AG20443 (cell line): ENCODE data around the gene MEIS1.
A peak's percentile ranks its signal among the peaks of the same experiment; 100 is the strongest.

Experiments used
- DNase-seq: peaks from one replicate; pipeline ENCODE4 v3.0.0; 2012; ENCODE audit warnings: low spot score, mixed read lengths

The MEIS1 gene

DNA sequence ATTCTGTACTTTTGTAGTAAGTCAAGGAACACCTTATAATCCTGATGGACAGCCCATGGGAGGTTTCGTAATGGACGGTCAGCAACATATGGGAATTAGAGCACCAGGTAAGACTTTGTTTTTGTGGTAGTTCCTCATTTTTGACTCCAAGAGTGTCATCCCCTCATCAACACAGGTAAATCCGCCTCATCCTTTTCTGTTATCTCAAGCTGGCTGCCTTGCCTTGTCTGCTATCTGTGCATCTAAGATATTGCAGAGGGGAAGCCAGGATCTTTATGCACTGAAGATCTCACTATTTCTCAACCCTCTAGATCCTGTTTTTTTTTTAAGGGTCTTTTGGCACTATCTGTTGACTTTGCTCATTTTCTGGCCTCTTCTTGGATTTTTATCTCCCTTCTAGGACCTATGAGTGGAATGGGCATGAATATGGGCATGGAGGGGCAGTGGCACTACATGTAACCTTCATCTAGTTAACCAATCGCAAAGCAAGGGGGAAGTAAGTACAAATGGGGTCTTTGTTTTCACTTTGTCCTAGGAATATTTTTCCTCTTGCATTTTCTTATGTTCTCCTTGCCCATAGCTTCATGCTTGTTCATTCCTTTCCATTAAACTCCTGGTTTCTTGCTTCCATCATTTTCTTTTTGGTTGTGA lies 133.8 kb downstream of the MEIS1 start:
- no peak for DNase-seq

DNA sequence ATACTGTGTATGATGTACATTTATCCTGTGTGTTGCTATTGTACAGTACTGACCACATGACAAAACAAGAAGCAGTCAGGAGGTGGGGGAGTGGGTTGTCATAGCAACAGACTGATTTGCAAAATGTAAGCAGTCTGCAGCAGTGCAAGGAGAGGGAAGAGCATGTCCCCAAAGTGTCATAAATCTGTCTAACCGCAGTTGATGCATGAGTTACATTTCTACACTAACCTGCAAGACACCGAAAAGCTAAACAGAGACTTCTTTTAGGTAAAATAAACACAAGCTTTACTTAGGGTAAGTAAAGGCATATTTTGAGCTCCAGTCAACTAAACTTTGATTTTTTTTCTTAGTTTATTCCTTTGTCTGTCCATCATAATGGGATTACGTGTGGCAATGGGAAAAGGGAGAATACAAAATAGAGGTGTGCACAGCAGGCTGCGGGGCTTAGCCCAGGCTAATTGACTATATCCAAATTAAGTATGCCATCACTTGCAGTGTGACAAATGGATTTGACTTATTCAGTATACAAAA lies 134.5 kb downstream of the MEIS1 start:
- DNase-seq, result no peak

DNA sequence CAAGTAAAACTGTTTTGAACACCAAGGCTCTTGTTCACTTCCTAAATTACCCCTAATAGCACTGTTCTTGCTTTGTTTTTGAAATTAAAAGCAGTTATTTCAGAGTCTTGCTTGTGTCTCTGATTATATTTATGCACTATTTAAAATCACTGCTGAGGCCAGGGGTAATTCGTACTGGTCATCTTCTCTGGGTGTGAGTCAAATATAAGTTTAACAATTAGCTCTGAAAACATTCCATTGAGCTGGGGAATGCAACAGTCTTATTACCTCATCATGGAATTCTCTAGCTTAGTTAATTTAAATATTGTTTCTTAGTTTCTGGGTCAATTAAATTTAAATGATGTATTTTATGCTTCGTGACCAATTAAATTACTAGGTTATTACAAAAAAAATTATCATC lies 135.0 kb downstream of the MEIS1 start:
- no peak for DNase-seq

DNA sequence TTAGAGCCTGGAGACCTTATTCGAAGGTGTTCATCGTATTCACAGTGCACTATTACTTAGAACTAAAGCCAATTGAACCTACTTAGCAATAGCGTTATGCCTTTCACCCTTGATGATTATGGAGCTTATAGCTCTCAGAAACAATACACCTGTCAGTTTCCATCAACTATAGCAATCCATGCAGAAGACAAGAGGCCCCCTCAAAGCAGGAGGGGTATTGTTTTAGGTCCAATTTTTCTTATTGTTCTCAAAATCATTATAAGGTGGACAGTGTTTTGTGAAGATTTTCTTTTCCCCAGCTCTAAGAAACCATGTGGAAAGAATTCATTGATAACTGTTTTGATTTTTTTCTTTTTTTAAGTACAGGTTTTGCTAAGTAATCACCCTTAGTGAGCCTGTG lies 135.5 kb downstream of the MEIS1 start:
- no peak for DNase-seq

DNA sequence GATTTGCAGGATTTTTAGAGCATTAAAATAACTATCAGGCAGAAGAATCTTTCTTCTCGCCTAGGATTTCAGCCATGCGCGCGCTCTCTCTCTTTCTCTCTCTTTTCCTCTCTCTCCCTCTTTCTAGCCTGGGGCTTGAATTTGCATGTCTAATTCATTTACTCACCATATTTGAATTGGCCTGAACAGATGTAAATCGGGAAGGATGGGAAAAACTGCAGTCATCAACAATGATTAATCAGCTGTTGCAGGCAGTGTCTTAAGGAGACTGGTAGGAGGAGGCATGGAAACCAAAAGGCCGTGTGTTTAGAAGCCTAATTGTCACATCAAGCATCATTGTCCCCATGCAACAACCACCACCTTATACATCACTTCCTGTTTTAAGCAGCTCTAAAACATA lies 137.0 kb downstream of the MEIS1 start:
- no peak for DNase-seq

DNA sequence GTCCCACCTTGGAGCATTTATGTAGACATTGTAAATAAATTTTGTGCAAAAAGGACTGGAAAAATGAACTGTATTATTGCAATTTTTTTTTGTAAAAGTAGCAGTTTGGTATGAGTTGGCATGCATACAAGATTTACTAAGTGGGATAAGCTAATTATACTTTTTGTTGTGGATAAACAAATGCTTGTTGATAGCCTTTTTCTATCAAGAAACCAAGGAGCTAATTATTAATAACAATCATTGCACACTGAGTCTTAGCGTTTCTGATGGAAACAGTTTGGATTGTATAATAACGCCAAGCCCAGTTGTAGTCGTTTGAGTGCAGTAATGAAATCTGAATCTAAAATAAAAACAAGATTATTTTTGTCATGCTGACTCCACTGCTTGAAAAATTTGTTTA lies 137.5 kb downstream of the MEIS1 start:
- DNase-seq, result no peak

DNA sequence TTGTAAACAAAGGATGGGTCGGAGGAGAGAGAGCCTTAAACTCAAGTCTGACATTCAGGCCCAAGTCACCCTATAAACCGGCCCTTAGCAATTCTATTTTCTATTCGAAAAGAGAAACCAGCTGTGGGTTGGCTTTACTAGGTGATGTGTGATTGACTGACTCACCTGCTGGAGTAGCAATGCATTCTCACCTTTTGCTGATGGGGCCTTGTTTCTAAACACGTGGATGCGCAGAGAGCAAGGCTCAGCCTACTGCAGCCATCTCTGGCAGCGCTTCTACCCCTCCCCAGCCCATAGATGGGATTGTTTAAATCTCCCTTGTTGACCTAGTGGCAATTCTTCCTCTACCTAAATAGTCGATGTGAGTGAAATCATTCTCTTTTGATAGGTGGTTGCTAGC lies 138.5 kb downstream of the MEIS1 start:
- no peak for DNase-seq

DNA sequence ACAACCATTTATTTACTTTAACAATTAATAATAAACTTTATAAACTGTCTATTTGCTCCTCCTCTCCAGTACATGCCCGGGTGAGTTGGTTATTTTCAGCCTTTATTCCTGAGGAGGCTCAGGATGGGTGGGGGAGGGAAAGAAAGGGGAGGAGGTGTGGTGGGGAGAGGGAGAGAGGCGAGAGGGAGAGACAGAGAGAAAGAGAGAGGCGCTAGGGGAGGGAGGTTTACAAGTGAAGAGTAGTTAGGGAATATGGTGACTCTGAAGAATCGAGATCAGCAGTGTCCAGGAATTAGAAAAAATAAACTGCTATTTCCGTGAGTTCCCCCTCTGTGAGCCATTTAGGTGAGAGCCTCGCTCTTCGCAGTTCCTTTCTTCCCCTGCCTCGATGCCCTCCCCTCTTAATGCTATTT lies 138.9 kb downstream of the MEIS1 start:
- no peak for DNase-seq

DNA sequence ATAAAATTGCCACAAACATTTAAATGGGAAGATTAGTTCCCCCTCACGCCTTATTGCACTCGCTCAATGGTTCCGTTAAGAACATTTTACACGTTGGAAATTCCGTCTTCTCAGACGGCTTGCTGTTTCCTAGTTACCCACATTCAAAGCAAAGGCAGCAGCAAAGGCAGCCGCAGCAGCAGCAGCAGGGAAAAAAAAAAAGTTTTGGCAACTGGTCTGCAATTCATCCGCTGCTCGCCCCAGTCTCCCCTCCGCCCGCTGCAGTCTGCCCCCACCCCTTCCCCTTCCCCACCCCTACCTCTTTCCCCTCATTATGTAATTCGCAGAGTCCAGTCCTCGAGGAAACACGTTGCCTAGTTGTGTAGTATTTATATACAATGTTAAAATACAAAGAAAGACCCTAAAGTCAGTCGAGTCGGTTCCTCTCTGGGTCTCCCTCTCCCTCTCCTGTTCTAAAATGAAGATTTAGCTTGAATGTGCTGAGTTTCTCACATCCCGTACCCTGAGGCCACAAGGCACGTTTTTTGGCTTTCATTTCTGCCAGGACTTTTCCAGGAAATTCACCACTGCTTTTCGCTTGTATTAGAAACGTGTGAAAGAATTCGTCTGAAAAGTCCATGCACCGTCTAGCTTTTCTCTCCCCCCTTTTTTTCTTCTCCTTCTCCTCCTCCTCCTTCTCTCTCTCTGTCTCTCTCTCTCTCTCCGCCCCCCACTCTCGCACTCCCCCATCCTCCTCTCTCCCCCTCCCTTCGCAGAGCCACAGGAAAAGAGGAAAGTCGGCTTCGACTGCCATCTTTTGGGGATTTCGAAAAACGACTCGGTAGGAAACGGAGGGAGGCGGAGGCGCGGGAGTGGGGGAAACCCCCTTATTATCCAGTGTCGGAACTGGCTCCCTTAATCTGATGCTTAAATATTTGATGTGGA lies 140.0 kb downstream of the MEIS1 start:
- DNase-seq, result peak; percentile 86

DNA sequence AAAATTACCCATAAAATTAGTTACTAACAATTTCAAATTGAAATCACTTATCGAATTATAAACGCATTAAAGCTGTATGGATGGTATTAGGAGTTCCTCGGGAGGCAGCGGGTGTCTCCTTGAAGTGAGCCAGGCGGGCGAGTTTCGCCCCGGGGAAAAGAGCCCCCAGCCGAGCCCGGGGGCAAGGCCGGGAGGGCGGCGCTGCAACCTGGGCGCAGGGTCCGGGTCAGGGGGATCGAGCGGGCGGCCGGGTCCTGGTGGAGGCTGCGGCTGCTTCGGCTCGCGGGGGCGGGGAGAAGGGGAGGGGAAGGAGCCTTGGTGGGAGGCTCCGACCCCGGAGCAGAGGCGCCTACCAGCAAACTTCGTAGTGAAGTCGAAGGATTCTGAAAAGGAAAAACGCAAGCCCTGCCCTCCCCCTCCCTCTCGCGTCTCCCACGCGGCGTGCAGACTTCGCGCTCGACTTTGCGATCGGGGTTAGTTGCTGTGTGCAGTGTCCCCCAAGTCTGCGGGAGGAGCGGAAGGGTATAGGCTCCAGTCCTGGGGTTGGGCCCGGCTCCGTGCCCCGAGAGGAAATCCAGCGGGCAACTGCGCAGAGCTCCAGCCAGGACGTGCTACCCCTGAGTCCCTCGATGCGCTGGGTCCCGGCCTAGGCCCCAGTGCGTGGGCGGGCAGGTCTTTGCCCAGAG lies 140.8 kb downstream of the MEIS1 start:
- DNase-seq, result peak; percentile 41

DNA sequence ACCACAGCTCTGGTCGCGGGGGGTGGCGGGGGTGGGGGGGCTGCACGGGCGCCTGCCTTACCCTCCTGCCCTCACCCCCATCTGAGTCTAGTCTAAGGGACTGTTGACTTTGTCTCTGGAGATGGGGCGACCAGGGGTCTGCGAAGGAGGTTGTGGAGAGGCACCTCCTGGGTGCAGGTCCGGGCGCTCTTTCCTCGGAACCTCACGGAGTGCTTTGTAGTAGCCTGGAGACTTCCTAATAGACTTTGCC lies 141.3 kb downstream of the MEIS1 start:
- DNase-seq, result no peak

DNA sequence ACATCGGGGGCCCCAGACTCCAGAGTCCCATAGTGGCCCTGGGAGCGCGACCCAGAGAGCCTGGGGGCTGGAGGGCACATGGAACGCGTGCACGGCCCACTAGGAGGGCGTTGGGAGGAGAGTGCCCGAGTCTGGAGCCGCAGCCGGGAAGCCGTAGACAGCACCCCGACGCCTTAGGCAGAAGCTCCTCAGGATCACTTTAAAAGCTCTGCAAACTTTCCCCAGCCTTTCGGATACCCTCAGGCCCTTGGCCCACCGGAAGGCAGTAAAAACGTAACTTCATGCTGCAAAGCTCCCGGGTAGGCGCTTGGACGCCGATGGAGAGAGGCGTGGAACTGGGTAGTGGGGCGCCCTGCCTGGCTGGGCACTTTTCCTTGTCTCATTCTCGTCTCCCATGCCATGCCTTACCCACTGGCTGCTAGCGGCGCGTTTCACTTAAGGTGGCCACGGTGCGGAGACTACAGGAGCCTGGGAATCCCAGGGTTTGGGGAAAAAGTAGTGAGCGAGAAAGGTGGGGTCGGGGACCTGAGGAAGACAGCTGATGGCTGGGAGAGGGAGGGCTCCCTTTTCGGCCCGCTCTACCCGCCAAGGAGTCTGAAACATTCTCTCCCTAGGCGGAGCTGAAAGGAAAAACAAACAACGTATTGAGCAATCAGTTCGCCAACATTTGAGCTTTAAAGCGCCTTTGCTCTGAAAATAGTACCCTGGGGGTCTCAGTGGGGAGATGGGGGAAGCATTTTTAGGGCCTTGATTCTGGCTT lies 141.8 kb downstream of the MEIS1 start:
- DNase-seq, result peak; percentile 53

DNA sequence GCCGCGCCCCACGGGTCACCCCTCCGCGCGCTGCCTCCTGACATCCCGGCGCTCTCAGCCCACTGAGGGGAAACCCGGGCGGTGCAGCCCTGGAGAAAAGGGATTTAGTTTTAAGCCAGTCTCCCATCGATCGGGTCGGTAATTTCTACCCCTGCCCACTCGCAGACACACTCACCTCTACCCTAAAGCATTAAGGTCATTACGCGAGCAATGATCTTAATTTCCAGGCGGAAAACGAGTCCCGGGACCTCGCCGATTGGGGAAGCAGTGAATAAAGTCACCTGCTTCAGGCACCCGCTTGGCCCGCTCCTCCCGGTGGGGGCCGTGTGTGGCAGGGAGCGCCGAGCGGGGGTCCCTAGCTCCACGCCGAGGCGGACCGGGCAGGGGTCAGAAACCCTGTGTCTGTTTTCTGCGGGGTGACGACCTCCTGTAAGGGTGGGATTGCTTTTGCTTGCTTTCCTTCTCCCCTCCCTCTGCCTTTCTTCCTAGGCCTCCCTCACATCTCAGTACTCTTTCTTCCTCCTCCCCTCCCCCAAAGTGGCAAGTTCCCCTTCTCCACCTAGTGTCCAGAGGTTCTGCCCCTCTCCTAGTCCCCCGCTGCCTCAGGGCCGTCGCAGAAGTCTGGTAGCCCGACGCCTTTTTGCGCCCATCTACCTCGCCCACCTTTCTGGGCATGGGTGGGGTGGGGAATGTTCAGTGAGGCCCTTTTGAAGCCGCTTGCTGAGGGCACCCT lies 142.6 kb downstream of the MEIS1 start:
- no peak for DNase-seq

DNA sequence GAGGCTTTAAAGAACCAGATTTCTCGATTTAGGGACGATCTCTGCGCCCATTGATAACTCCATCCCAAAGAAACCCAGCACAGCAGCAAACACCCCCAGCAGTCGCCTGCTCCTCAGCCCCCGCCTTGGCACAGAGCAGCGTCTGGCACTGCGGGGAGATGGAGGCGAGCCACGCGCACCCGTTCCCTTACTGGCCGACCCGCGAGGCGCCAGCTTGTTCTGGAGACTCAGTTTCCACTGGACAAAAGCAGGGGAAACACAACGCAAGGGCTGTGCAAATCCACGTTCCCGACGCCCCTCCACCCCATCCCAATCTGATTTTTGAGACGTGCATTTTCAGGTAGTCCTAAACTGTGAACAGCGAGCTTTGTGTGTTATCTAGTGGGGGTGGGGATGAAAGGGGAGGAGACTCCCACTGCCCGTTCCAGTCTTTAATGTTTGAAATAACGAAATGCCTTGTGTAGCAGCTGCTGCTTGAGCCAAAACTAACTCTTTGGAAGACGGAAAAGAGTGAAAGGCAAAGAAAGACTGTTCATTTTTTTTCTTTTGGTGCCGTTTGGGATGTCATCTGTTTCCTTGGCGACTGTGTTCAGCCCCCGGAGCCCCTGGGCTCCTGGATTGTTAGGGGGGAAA lies 143.2 kb downstream of the MEIS1 start:
- no peak for DNase-seq

DNA sequence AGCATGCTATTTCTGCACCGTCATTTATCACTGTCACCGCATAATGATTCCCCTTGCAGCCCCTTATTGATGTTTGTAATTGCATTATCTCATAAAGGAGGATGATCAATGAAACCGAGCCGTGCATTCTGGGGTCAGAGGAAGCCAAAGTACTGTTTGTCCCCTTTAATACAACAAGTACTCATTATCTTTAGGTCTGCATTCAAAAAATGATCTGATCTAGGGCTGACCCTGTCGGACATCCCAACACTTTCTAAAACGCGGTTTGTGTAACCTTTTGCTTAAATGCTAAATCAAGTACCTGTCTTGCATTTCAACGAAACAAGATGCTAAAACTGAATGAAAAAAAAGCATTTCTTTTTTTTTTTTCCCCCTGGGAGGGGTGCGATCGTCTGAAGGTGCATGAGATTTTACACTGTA lies 143.8 kb downstream of the MEIS1 start:
- DNase-seq, result no peak

DNA sequence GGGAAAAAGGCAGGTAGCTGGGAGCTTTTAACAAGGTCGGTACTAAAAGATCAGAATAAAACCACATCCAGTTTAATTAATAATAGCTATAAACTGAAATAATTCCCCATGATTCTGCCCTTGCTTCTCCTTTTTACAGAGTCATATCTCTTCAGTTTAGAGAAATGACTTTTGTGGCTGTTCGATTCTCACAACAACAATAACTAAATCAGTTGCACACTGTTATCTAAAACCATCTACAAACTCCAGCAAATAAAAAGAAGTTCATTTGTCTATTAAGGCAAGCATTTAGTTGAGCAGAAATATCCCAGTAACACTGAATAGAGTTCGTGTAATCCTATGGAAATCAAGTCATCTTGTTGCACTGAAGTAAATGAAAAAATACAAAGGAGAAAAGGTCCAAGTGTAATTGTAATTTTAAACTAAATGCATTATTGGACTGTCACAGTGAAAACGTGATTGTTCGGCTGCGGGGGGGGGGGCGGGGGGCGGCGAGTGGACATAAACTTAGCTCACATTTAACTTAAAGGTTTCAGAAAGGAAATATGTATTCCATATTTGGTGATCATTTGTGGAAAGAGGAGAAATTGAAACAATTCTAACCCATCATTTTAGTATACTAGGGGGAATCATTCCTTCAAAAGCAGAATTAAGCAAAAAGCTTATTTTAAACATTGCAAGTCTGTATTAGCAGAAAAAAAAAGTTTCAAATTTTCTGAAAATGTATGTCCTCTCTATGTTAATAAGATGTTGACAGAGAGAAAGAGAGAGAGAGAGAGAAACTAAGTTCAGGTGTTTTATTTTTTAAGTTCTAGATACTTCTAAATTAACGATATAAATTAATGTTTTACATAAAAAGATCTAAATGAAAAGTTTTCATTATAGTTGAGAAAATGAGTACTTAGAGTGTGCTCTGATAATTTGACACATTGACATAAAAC lies 144.5 kb downstream of the MEIS1 start:
- no peak for DNase-seq

DNA sequence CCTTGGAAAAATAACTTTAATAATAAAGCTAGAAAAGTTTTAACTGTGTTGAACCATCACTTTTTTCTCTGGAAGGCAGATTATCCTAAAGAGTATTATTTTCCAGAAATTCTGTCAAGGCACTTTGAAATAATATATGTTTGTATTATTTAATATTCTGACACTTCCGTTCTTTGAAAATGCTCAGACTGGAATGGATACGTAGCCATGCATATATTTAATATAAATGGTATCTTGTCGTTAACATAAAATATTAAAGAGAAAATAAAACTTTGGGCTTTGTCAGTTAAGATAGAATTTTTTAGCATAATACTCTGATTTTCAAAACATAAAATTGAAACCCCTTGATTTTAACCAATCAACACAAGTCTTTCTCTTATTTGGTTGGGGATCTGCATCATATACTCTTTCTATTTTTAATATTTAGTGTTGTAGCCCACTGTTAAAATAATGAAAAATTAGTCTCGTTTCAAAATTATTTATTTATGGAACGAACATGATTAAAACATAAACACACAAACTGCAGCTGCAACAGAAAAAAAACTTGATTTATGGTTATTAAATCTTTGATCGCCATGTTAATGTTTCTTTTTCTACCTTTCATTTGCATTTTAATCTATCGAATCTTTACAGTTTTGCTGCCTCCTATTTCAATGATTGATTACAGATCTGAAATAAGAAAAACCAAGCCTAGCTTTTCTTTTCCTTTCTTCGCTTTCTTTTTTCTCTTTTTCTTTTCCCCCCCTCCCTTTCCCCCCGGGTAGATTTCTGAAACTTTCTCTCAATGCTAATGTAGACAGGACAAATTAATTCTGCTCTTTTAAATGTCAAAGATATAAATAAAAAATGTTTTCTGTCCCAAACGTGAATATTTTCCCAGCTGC lies 145.5 kb downstream of the MEIS1 start:
- no peak for DNase-seq

DNA sequence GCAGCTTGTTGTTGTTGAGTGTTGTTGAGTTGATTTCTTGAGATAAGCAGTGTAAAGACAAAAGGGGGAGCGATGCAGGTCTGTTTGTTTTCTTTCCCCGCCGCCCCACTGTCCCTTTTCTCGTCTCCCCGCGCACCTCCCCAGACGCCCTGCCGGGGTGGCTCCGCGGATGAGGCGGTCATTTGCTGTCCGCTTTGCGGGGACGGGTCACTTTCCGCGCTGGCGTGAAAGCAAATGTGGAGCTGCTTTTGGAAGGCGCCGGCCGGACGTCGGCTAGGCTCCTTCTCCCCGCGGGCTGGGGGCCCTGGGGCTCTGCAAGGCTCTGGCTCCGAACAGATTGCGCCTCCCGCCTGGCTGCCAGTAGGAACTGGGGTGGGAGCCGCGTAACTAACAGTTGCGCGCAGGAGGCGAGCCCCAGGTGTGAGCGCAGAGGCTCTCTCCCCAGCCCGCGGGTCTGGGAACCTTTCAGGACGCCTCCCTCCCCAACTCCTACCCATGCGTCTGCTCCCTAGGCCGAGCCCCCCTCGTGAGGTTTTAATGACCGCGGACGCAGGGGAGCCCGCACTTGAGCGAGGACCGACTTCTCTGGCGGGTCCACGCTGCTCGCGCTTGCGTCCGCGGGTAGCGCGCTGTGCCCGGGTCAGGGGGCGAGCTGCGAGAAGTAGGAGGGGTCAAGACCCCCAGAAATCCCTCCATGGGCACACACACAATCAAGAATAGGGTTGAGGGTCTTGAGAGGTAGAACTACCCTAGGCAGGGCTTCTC lies 146.6 kb downstream of the MEIS1 start:
- peak; percentile 50 for DNase-seq
